Esophagus muscularis mucosa (tissue), 4 donors: ENCODE results near the gene MAD1L1. TPM values are rescaled to one million over a fixed set of nuclear protein-coding genes. Genes with fewer than 3 reads are reported as not detected.

Experiments used
- DNase-seq: peaks from one replicate; pipeline ENCODE4 v3.0.0-alpha.2; 2017; ENCODE audit errors: extremely low spot score
- H3K27ac ChIP-seq, 4 donors: fragments of 200-600 bp; sonication (generic); replicated peaks in 1 of 4; 1 replicate in 3 of 4; 2 replicates in 1 of 4; pipeline ENCODE4 v1.5.1; 2016 to 2019; ENCODE audit warnings: mild to moderate bottlenecking in 1 of 4
- H3K27me3 ChIP-seq, 4 donors: fragments of 200-600 bp; sonication (generic); one replicate each; pipeline versions ENCODE4 v1.5.1 to v1.6.0; 2016 to 2019
- H3K36me3 ChIP-seq, 4 donors: fragments of 200-600 bp; sonication (generic); one replicate each; pipeline ENCODE4 v1.5.1; 2016 to 2019
- H3K4me1 ChIP-seq, 4 donors: fragments of 200-600 bp; sonication (generic); one replicate each; pipeline ENCODE4 v1.5.1; 2016 to 2019
- H3K4me3 ChIP-seq, 4 donors: fragments of 200-600 bp; sonication (generic); 1 replicate in 2 of 4; 2 replicates in 2 of 4; pipeline ENCODE4 v1.5.1; 2016 to 2019; ENCODE audit warnings: mild to moderate bottlenecking in 4 of 4, moderate library complexity in 1 of 4
- H3K9me3 ChIP-seq, 4 donors: fragments of 200-600 bp; sonication (generic); 1 replicate in 3 of 4; 2 replicates in 1 of 4; pipeline ENCODE4 v1.5.1; 2016 to 2019
- EP300 ChIP-seq: sonication (generic); formaldehyde crosslinking; IDR thresholded peaks from one replicate; pipeline ENCODE4 v1.6.1; 2017; ENCODE audit warnings: antibody characterized with exemption
- POLR2A ChIP-seq: fragments of 450-650 bp; IDR thresholded peaks from one replicate; pipeline ENCODE4 v1.6.1; 2017; ENCODE audit warnings: antibody characterized with exemption, moderate library complexity, mild to moderate bottlenecking, low read depth
- POLR2AphosphoS5 ChIP-seq, 2 donors: sonication (generic); formaldehyde crosslinking; IDR thresholded peaks; one replicate each; pipeline ENCODE4 v1.6.1; 2017; ENCODE audit warnings: antibody characterized with exemption in 2 of 2
- WGBS: methylation state at CpG from one replicate; pipeline ENCODE4 v1.1.5; 2018; 5-methylcytosine and 5-hydroxymethylcytosine counted together
- intact Hi-C: fragments of 100-400 bp; cut with DNase I; formaldehyde crosslinking; loops from one replicate; pipeline ENCODE4 v1.15.1; 2023
- total RNA-seq, 4 donors: library from RNA; depleted of rRNA; stranded (reverse); fragments of >200 nt; gene quantifications; one replicate each; pipeline versions ENCODE4 v1.1.0 to v1.2.1, GENCODE V29; 2016
- TF ChIP-seq, protein P1 (sequence below), 3 experiments: fragments of 200-600 bp in 2 of 3; fragments of 450-650 bp in 1 of 3; sonication (generic) in 2 of 3; IDR thresholded peaks; one replicate each; pipeline ENCODE4 v1.5.1; 2017 to 2019; ENCODE audit warnings: antibody characterized with exemption in 3 of 3, mild to moderate bottlenecking in 2 of 3, moderate library complexity in 1 of 3

The MAD1L1 gene
- total RNA-seq, 4 donors from 2014 or later: 22.2 to 33.1 (median 29.5) TPM

DNA sequence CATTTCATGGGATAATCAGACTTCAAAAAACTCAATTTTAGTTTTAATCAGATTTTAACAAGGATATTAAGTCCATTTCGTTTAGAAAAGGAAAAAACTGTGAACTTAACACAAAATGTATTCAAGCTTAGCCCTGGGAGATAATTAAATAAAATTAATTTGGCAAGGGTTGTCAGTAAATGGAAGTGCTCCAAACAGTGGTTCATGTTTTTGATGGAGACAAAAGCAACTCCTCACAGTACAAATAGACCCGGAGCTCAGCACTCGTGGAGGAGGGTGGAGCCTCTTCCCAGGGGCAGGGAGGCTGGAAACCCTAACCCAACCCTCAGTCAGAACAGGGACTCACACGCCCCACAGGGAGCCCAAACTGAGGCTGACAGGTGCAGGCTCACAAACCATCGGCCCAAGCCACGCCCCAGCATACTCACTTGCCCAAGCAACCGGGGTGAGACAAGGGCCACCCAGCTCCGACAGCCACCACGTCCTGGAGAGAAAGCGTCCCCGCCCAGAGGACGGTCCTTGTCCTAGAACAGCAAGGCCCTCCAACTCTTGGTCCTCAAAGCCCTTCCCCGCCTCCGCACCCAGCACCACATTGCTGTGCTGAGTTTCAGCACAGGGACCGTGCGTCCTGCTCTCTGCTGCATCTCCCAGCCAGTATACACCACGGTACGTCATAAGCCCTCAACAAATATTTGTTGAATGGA, 39.8 kb downstream of the MAD1L1 start:
- no peak overlapping the region for H3K27ac ChIP-seq
- H3K4me1 ChIP-seq: peaks cover 6 to 25% (median 7%) of the 10 kb centered on the region in 4 donors
- H3K9me3 ChIP-seq: peaks cover 0 to 5% (median 2%) of the 10 kb centered on the region in 4 donors
- H3K36me3 ChIP-seq: peaks cover 0 to 25% (median 12%) of the 10 kb centered on the region in 4 donors
- H3K27me3 ChIP-seq: no peaks in the 10 kb centered on the region
- intact Hi-C loops: no loop called here
- TF ChIP-seq POLR2AphosphoS5 (IDR thresholded peaks at IDR 0.05) (no peak), EP300 (no peak), POLR2A (no peak)
- TF ChIP-seq, protein P1, sequence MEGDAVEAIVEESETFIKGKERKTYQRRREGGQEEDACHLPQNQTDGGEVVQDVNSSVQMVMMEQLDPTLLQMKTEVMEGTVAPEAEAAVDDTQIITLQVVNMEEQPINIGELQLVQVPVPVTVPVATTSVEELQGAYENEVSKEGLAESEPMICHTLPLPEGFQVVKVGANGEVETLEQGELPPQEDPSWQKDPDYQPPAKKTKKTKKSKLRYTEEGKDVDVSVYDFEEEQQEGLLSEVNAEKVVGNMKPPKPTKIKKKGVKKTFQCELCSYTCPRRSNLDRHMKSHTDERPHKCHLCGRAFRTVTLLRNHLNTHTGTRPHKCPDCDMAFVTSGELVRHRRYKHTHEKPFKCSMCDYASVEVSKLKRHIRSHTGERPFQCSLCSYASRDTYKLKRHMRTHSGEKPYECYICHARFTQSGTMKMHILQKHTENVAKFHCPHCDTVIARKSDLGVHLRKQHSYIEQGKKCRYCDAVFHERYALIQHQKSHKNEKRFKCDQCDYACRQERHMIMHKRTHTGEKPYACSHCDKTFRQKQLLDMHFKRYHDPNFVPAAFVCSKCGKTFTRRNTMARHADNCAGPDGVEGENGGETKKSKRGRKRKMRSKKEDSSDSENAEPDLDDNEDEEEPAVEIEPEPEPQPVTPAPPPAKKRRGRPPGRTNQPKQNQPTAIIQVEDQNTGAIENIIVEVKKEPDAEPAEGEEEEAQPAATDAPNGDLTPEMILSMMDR (IDR thresholded peaks at IDR 0.05): no peak
- DNase-seq: no peak
- 92% methylated on average over 18 of the region's 18 CpGs for WGBS
- H3K4me3 ChIP-seq: no peak overlapping the region

DNA sequence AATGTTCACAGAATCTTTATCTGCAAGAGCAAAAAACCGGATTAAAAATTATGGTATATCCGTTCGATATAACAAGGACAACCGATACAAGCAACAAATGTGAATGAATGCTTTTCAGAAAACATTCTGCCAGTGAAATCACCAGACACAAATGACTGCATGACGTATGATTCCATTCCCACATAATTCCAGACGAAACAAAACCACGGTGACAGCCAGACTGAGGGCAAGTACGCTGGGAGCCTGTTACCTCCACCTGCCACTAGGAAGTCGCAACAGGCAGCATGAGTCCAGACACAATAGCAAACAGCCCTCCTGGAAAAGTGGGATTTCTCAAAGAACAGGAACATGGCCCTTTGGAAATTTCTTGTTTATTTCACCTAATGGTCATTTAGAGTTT, 41.7 kb downstream of the MAD1L1 start:
- no peak for DNase-seq
- WGBS: 95% methylated on average over 9 of the region's 9 CpGs
- TF ChIP-seq, protein P1 (IDR thresholded peaks at IDR 0.05): no peak
- no peak for TF ChIP-seq EP300
- no peak for TF ChIP-seq POLR2A
- TF ChIP-seq POLR2AphosphoS5 (IDR thresholded peaks at IDR 0.05): no peak
- Histone ChIP-seq H3K27ac (no peak overlapping the region), H3K4me3 (no peak overlapping the region), H3K27me3 (no peaks in the 10 kb centered on the region), H3K9me3 (peaks cover 0 to 5% (median 2%) of the 10 kb centered on the region in 4 donors), H3K4me1 (peaks cover 0 to 9% (median 0%) of the 10 kb centered on the region in 4 donors), H3K36me3 (peaks cover 0 to 17% (median 7%) of the 10 kb centered on the region in 4 donors)
- intact Hi-C loops: no loop called here

- intact Hi-C loops: no loop called here
These were observed 42.2 kb downstream of the MAD1L1 start for GRCh38 chr7:2190531-2190930.

DNA sequence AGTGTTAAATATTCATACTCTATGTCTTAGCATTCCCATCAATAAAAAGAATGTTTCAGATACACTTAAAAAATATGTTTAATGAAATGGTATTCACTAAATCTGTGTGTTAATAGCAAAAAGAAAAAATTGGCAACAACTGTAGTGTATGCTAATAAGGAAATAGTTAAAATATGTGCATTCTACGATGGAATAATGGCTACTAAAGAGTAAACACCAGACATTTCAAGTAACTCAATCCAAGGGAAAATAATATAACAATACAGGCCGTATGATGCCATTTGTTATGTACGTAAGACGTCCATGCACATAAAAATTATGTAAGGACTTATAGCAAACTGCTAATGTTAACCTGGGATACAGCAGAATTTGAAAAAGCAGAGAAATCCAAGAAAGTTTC, 46.6 kb downstream of the MAD1L1 start:
- peaks cover 0 to 5% (median 2%) of the 10 kb centered on the region in 4 donors for H3K9me3 ChIP-seq
- no peak overlapping the region for H3K27ac ChIP-seq
- no peaks in the 10 kb centered on the region for H3K27me3 ChIP-seq
- intact Hi-C loops: no loop called here
- no peak for DNase-seq
- WGBS: 80% methylated on average over 4 of the region's 4 CpGs
- peaks cover 0 to 4% (median 0%) of the 10 kb centered on the region in 4 donors for H3K36me3 ChIP-seq
- TF ChIP-seq EP300: no peak
- TF ChIP-seq, protein P1 (IDR thresholded peaks at IDR 0.05): no peak
- TF ChIP-seq POLR2A: no peak
- no peak for TF ChIP-seq POLR2AphosphoS5 (IDR thresholded peaks at IDR 0.05)
- no peak overlapping the region for H3K4me3 ChIP-seq
- no peaks in the 10 kb centered on the region for H3K4me1 ChIP-seq

More at GRCh38 chr7:2190531-2190930, 42.2 kb downstream of the MAD1L1 start:
- H3K9me3 ChIP-seq: peaks cover 0 to 5% (median 2%) of the 10 kb centered on the region in 4 donors
- no peak overlapping the region for H3K4me3 ChIP-seq
- peaks cover 0 to 4% (median 0%) of the 10 kb centered on the region in 4 donors for H3K4me1 ChIP-seq
- H3K27me3 ChIP-seq: no peaks in the 10 kb centered on the region
- H3K27ac ChIP-seq: no peak overlapping the region
- TF ChIP-seq EP300 (no peak), POLR2AphosphoS5 (IDR thresholded peaks at IDR 0.05) (no peak), POLR2A (no peak)
- TF ChIP-seq, protein P1 (IDR thresholded peaks at IDR 0.05): no peak
- DNase-seq: no peak
- peaks cover 0 to 12% (median 4%) of the 10 kb centered on the region in 4 donors for H3K36me3 ChIP-seq
- 92% methylated on average over 10 of the region's 10 CpGs for WGBS
